Measurements from ENCODE around the gene ABCA13. TPM values are rescaled to one million over a fixed set of nuclear protein-coding genes. Genes with fewer than 3 reads are reported as not detected.

Gene ABCA13
- total and polyA plus RNA-seq, 4 donors: 1.2 to 23.2 (median 3.5) TPM

GRCh38 chr7:48466713-48467112 lies 295.5 kb downstream of the ABCA13 start:
- Histone ChIP-seq H3K27me3 (ENCODE audit: control insufficient read depth in 3 of 3, insufficient read depth in 3 of 3, low read length in 2 of 3) (no peaks in the 10 kb centered on the region), H3K4me3 (no peak overlapping the region), H3K4me1 (ENCODE audit: control insufficient read depth in 5 of 5, insufficient read depth in 5 of 5, low read length in 5 of 5) (no peaks in the 10 kb centered on the region), H3K27ac (ENCODE audit: low read depth in 1 of 2, low read length in 1 of 2) (no peak overlapping the region), H3K9ac (ENCODE audit: insufficient read depth in 1 of 2, low read length in 2 of 2) (no peak overlapping the region), H3K36me3 (ENCODE audit: control insufficient read depth in 4 of 4, insufficient read depth in 4 of 4, low read length in 4 of 4) (no peaks in the 10 kb centered on the region), H3K9me3 (ENCODE audit: control insufficient read depth in 4 of 4, insufficient read depth in 3 of 4, low read length in 3 of 4) (no peaks in the 10 kb centered on the region)
- no peak for DNase-seq
- TF ChIP-seq, protein P1, sequence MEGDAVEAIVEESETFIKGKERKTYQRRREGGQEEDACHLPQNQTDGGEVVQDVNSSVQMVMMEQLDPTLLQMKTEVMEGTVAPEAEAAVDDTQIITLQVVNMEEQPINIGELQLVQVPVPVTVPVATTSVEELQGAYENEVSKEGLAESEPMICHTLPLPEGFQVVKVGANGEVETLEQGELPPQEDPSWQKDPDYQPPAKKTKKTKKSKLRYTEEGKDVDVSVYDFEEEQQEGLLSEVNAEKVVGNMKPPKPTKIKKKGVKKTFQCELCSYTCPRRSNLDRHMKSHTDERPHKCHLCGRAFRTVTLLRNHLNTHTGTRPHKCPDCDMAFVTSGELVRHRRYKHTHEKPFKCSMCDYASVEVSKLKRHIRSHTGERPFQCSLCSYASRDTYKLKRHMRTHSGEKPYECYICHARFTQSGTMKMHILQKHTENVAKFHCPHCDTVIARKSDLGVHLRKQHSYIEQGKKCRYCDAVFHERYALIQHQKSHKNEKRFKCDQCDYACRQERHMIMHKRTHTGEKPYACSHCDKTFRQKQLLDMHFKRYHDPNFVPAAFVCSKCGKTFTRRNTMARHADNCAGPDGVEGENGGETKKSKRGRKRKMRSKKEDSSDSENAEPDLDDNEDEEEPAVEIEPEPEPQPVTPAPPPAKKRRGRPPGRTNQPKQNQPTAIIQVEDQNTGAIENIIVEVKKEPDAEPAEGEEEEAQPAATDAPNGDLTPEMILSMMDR (IDR thresholded peaks at IDR 0.05; ENCODE audit: control extremely low read depth, extremely low read depth): no peak
- WGBS, 2 donors: 90 to 95% methylated on average over 4 of the region's 4 CpGs
- no peak for ATAC-seq (ENCODE audit: insufficient read depth, low FRiP score)

GRCh38 chr7:48471196-48471595 lies 299.9 kb downstream of the ABCA13 start:
- TF ChIP-seq, protein P1 (IDR thresholded peaks at IDR 0.05; ENCODE audit: control extremely low read depth, extremely low read depth): no peak
- H3K4me1 ChIP-seq (ENCODE audit: control insufficient read depth in 5 of 5, insufficient read depth in 5 of 5, low read length in 5 of 5): peaks cover 0 to 4% (median 0%) of the 10 kb centered on the region in 5 donors
- peaks cover 0 to 2% (median 0%) of the 10 kb centered on the region in 4 donors for H3K9me3 ChIP-seq (ENCODE audit: control insufficient read depth in 4 of 4, insufficient read depth in 3 of 4, low read length in 3 of 4)
- no peak overlapping the region for H3K27ac ChIP-seq (ENCODE audit: low read depth in 1 of 2, low read length in 1 of 2)
- no peaks in the 10 kb centered on the region for H3K36me3 ChIP-seq (ENCODE audit: control insufficient read depth in 4 of 4, insufficient read depth in 4 of 4, low read length in 4 of 4)
- H3K9ac ChIP-seq (ENCODE audit: insufficient read depth in 1 of 2, low read length in 2 of 2): no peak overlapping the region
- no peak overlapping the region for H3K4me3 ChIP-seq
- ATAC-seq (ENCODE audit: insufficient read depth, low FRiP score) (no peak), DNase-seq (no peak)
- no peaks in the 10 kb centered on the region for H3K27me3 ChIP-seq (ENCODE audit: control insufficient read depth in 3 of 3, insufficient read depth in 3 of 3, low read length in 2 of 3)
- WGBS, 2 donors: 65 to 76% methylated on average over 5 of the region's 5 CpGs

DNA sequence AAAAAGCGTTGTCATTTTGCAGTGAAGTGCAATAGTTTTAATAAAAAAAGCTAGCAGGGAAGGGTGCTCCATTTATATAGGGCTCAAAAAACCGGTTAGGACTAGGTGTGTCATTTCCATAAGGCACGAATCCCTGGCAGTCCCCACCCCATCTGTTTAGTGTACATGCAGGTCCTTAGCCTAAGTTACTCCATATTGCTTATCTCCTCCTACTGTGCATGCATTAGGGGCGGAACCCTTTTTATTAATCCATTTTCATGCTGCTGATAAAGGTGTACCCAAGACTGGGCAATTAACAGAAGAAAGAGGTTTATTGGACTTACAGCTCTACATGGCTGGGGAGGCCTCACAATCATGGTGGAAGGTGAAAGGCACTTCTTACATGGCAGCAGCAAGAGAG lies 301.4 kb downstream of the ABCA13 start:
- H3K4me1 ChIP-seq (ENCODE audit: control insufficient read depth in 5 of 5, insufficient read depth in 5 of 5, low read length in 5 of 5): peaks cover 0 to 4% (median 0%) of the 10 kb centered on the region in 5 donors
- DNase-seq (no peak), ATAC-seq (ENCODE audit: insufficient read depth, low FRiP score) (no peak)
- H3K27ac ChIP-seq (ENCODE audit: low read depth in 1 of 2, low read length in 1 of 2): no peak overlapping the region
- TF ChIP-seq, protein P1 (IDR thresholded peaks at IDR 0.05; ENCODE audit: control extremely low read depth, extremely low read depth): no peak
- H3K9me3 ChIP-seq (ENCODE audit: control insufficient read depth in 4 of 4, insufficient read depth in 3 of 4, low read length in 3 of 4): peaks cover 0 to 2% (median 0%) of the 10 kb centered on the region in 4 donors
- H3K9ac ChIP-seq (ENCODE audit: insufficient read depth in 1 of 2, low read length in 2 of 2): no peak overlapping the region
- H3K4me3 ChIP-seq: no peak overlapping the region
- H3K27me3 ChIP-seq (ENCODE audit: control insufficient read depth in 3 of 3, insufficient read depth in 3 of 3, low read length in 2 of 3): no peaks in the 10 kb centered on the region
- no peaks in the 10 kb centered on the region for H3K36me3 ChIP-seq (ENCODE audit: control insufficient read depth in 4 of 4, insufficient read depth in 4 of 4, low read length in 4 of 4)
- WGBS, 2 donors: 92 to 94% methylated on average over 4 of the region's 4 CpGs

All from lung (tissue), 12 donors.